GM21576 (cell line): Measurements from ENCODE around the gene IGF2R.
"Not testable (repeated sequence)": the region's sequence is repeated elsewhere in the genome, so short reads cannot be mapped to it uniquely, and the experiment has no call there.

ENCODE experiments used
- ATAC-seq: cut with Tn5 transposase; IDR thresholded peaks from one replicate; pipeline ENCODE4 v1.9.1; 2021; ENCODE audit warnings: mild to moderate bottlenecking, moderate library complexity; ENCODE audit not compliant: unreplicated experiment

Gene IGF2R

GRCh38 chr6:160088069-160088783 lies 119.3 kb downstream of the IGF2R start:
- ATAC-seq: no peak

GRCh38 chr6:160088784-160089533 lies 120.1 kb downstream of the IGF2R start:
- ATAC-seq: no peak

- ATAC-seq: no peak
These were observed 120.6 kb downstream of the IGF2R start for GRCh38 chr6:160089534-160089897.

GRCh38 chr6:160090442-160091239 lies 121.8 kb downstream of the IGF2R start:
- ATAC-seq: not testable (repeated sequence)

- not testable (repeated sequence) for ATAC-seq
These were observed 123.3 kb downstream of the IGF2R start for GRCh38 chr6:160092176-160092575.

- no peak for ATAC-seq
These were observed 123.7 kb downstream of the IGF2R start for GRCh38 chr6:160092602-160093001.

GRCh38 chr6:160093061-160093460 lies 124.2 kb downstream of the IGF2R start:
- ATAC-seq: no peak

GRCh38 chr6:160093946-160094345 lies 125.1 kb downstream of the IGF2R start:
- no peak for ATAC-seq

- no peak for ATAC-seq
These were observed 126.4 kb downstream of the IGF2R start for GRCh38 chr6:160095146-160095845.

- no peak for ATAC-seq
These were observed 132.7 kb downstream of the IGF2R start for GRCh38 chr6:160101277-160102205.

- no peak for ATAC-seq
These were observed 133.5 kb downstream of the IGF2R start for GRCh38 chr6:160102399-160102798.

GRCh38 chr6:160102956-160103824 lies 134.3 kb downstream of the IGF2R start:
- no peak for ATAC-seq

- no peak for ATAC-seq
These were observed 134.9 kb downstream of the IGF2R start for GRCh38 chr6:160103825-160104100.

GRCh38 chr6:160104821-160105517 lies 136.1 kb downstream of the IGF2R start:
- no peak for ATAC-seq

- ATAC-seq: no peak
These were observed 137.1 kb downstream of the IGF2R start for GRCh38 chr6:160106010-160106409.

GRCh38 chr6:160106701-160107100 lies 137.8 kb downstream of the IGF2R start:
- no peak for ATAC-seq

GRCh38 chr6:160108077-160108476 lies 139.2 kb downstream of the IGF2R start:
- ATAC-seq: no peak

GRCh38 chr6:160110586-160111123 lies 141.8 kb downstream of the IGF2R start:
- ATAC-seq: no peak
